Keratinocyte (primary cell): Measurements from ENCODE around the gene RAB43.
"Not testable (repeated sequence)": the region's sequence is repeated elsewhere in the genome, so short reads cannot be mapped to it uniquely, and the experiment has no call there.

Experiments used
- EZH2 ChIP-seq: IDR thresholded peaks from one replicate; pipeline ENCODE4 v1.6.1; 2012; ENCODE audit warnings: inconsistent platforms, mild to moderate bottlenecking, low read length, moderate library complexity
- TF ChIP-seq, protein P1 (sequence below), 3 experiments: IDR thresholded peaks in 1 of 3; conservative IDR thresholded peaks in 1 of 3; optimal IDR thresholded peaks in 1 of 3; 2 replicates in 2 of 3; 3 replicates in 1 of 3; pipeline versions ENCODE3 to v1.5.1; 2011; ENCODE audit warnings: low read length in 3 of 3, mild to moderate bottlenecking in 3 of 3, moderate library complexity in 2 of 3, control low read depth in 1 of 3, inconsistent platforms in 1 of 3; ENCODE audit not compliant: insufficient read depth in 2 of 3; ENCODE audit errors: extremely low read depth in 1 of 3

DNA sequence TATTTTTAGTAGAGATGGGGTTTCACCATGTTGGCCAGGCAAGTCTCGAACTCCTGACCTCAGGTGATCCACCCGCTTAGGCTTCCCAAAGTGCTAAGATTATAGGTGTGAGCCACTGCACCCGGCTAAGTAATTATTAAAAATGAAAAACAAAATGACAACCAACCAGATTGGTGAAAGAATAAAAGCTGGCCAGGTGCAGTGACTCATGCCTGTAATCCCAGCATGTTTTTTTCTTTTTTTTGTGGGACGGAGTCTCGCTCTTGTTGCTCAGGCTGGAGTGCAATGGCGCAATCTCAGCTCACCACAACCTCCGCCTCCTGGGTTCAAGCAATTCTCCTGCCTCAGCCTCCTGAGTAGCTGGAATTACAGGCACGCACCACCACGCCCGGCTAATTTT lies 14.7 kb upstream of the RAB43 start:
- TF ChIP-seq, protein P1, sequence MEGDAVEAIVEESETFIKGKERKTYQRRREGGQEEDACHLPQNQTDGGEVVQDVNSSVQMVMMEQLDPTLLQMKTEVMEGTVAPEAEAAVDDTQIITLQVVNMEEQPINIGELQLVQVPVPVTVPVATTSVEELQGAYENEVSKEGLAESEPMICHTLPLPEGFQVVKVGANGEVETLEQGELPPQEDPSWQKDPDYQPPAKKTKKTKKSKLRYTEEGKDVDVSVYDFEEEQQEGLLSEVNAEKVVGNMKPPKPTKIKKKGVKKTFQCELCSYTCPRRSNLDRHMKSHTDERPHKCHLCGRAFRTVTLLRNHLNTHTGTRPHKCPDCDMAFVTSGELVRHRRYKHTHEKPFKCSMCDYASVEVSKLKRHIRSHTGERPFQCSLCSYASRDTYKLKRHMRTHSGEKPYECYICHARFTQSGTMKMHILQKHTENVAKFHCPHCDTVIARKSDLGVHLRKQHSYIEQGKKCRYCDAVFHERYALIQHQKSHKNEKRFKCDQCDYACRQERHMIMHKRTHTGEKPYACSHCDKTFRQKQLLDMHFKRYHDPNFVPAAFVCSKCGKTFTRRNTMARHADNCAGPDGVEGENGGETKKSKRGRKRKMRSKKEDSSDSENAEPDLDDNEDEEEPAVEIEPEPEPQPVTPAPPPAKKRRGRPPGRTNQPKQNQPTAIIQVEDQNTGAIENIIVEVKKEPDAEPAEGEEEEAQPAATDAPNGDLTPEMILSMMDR (optimal IDR thresholded peaks at IDR 0.05 in 1 of 3, IDR thresholded peaks at IDR 0.05 in 1 of 3, conservative IDR thresholded peaks at IDR 0.05 in 1 of 3; ENCODE audit: extremely low read depth in 1 of 3, insufficient read depth in 2 of 3, low read length in 3 of 3), result not testable (repeated sequence)
- not testable (repeated sequence) for TF ChIP-seq EZH2
